Upper lobe of left lung (tissue), 6 donors: ENCODE results near the gene ARHGEF39. TPM values are rescaled to one million over a fixed set of nuclear protein-coding genes. Genes with fewer than 3 reads are reported as not detected.

Source experiments
- ATAC-seq, 2 donors: fragments of 200-7000 bp; cut with Tn5 transposase; one replicate each; pipeline ENCODE4 v1.9.1; 2022; ENCODE audit warnings: mild to moderate bottlenecking in 2 of 2, moderate library complexity in 2 of 2; ENCODE audit not compliant: low FRiP score in 2 of 2
- DNase-seq, 2 donors: peaks; one replicate each; pipeline ENCODE4 v3.0.0-alpha.2; 2019 to 2020
- H3K27ac ChIP-seq, 4 donors: fragments of 200-600 bp; sonication (generic); one replicate each; pipeline ENCODE4 v1.5.1; 2016 to 2019
- H3K27me3 ChIP-seq, 4 donors: fragments of 200-600 bp; sonication (generic); one replicate each; pipeline ENCODE4 v1.5.1; 2017 to 2019
- H3K36me3 ChIP-seq, 4 donors: fragments of 200-600 bp; sonication (generic); one replicate each; pipeline ENCODE4 v1.5.1; 2016 to 2019
- H3K4me1 ChIP-seq, 4 donors: fragments of 200-600 bp; sonication (generic); one replicate each; pipeline ENCODE4 v1.5.1; 2018 to 2019
- H3K4me3 ChIP-seq, 4 donors: fragments of 200-600 bp; sonication (generic); one replicate each; pipeline ENCODE4 v1.5.1; 2017 to 2019; ENCODE audit warnings: mild to moderate bottlenecking in 2 of 4, moderate library complexity in 1 of 4
- H3K9me3 ChIP-seq, 4 donors: fragments of 200-600 bp; sonication (generic); one replicate each; pipeline ENCODE4 v1.5.1; 2018 to 2019
- EP300 ChIP-seq, 4 donors: sonication (generic); formaldehyde crosslinking; IDR thresholded peaks; one replicate each; pipeline ENCODE4 v1.5.1; 2017; ENCODE audit warnings: antibody characterized with exemption in 4 of 4, control low read depth in 2 of 4
- POLR2A ChIP-seq, 4 donors: fragments of 450-650 bp; IDR thresholded peaks; one replicate each; pipeline ENCODE4 v1.5.1; 2016 to 2017; ENCODE audit warnings: antibody characterized with exemption in 4 of 4, mild to moderate bottlenecking in 2 of 4
- POLR2AphosphoS5 ChIP-seq, 2 donors: sonication (generic); formaldehyde crosslinking; IDR thresholded peaks; one replicate each; pipeline ENCODE4 v1.5.1; 2017; ENCODE audit warnings: antibody characterized with exemption in 2 of 2
- WGBS, 2 donors: methylation state at CpG; one replicate each; pipeline ENCODE4 v1.1.5; 2017 to 2018; 5-methylcytosine and 5-hydroxymethylcytosine counted together
- total RNA-seq, 6 donors: library from RNA; depleted of rRNA in 4 of 6; stranded (reverse); fragments of >200 nt in 4 of 6; gene quantifications; one replicate each; pipeline versions ENCODE4 v1.1.0 to v1.2.1, GENCODE V29; 2016 to 2021
- TF ChIP-seq, protein P1 (sequence below), 6 experiments: fragments of 450-650 bp in 4 of 6; fragments of 200-600 bp in 2 of 6; sonication (generic) in 2 of 6; IDR thresholded peaks; one replicate each; pipeline ENCODE4 v1.5.1; 2016 to 2019; ENCODE audit warnings: antibody characterized with exemption in 6 of 6
- donor health status: DM: no; HTN: no; CAD: no; lungs with moderate emphysema.
- donor health status: DM: no; HTN: yes; CAD: no; lungs with severe emphysema.

Gene ARHGEF39
- total RNA-seq, 6 donors from 2014 or later = 0.30 to 1.1 (median 0.37) TPM; not detected in 1

DNA sequence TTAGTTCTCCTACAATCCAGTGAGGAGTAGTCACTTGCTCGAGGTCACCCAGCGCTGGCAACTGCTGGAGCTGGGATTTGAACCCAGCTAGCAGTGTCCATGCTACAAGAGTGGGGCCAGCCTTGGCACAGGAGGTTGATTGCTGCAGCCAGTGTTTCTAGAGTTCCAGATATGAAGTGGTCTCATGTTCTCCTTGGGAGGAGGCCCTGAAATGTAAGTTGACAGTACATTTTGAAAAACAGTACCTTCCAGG is 6.1 kb downstream of the ARHGEF39 start:
- H3K4me1 ChIP-seq = peaks cover 16 to 47% (median 29%) of the 10 kb centered on the region in 4 donors
- H3K27ac ChIP-seq = peak overlapping the region; percentile 97 to 99 (median 98)
- peak overlapping the region; percentile 68 to 97 (median 88) for H3K4me3 ChIP-seq
- TF ChIP-seq EP300 (IDR thresholded peaks at IDR 0.05) (no peak), POLR2AphosphoS5 (IDR thresholded peaks at IDR 0.05) (no peak), POLR2A (IDR thresholded peaks at IDR 0.05) (no peak)
- TF ChIP-seq, protein P1, sequence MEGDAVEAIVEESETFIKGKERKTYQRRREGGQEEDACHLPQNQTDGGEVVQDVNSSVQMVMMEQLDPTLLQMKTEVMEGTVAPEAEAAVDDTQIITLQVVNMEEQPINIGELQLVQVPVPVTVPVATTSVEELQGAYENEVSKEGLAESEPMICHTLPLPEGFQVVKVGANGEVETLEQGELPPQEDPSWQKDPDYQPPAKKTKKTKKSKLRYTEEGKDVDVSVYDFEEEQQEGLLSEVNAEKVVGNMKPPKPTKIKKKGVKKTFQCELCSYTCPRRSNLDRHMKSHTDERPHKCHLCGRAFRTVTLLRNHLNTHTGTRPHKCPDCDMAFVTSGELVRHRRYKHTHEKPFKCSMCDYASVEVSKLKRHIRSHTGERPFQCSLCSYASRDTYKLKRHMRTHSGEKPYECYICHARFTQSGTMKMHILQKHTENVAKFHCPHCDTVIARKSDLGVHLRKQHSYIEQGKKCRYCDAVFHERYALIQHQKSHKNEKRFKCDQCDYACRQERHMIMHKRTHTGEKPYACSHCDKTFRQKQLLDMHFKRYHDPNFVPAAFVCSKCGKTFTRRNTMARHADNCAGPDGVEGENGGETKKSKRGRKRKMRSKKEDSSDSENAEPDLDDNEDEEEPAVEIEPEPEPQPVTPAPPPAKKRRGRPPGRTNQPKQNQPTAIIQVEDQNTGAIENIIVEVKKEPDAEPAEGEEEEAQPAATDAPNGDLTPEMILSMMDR (IDR thresholded peaks at IDR 0.05) = no peak
- 0 to 4% methylated on average over 2 of the region's 2 CpGs for WGBS, 2 donors
- no peak for DNase-seq
- H3K36me3 ChIP-seq = peaks cover 0 to 26% (median 12%) of the 10 kb centered on the region in 4 donors
- H3K27me3 ChIP-seq = no peaks in the 10 kb centered on the region
- no peaks in the 10 kb centered on the region for H3K9me3 ChIP-seq
- peak in 1 of 2 donors; percentile 1 for ATAC-seq

DNA sequence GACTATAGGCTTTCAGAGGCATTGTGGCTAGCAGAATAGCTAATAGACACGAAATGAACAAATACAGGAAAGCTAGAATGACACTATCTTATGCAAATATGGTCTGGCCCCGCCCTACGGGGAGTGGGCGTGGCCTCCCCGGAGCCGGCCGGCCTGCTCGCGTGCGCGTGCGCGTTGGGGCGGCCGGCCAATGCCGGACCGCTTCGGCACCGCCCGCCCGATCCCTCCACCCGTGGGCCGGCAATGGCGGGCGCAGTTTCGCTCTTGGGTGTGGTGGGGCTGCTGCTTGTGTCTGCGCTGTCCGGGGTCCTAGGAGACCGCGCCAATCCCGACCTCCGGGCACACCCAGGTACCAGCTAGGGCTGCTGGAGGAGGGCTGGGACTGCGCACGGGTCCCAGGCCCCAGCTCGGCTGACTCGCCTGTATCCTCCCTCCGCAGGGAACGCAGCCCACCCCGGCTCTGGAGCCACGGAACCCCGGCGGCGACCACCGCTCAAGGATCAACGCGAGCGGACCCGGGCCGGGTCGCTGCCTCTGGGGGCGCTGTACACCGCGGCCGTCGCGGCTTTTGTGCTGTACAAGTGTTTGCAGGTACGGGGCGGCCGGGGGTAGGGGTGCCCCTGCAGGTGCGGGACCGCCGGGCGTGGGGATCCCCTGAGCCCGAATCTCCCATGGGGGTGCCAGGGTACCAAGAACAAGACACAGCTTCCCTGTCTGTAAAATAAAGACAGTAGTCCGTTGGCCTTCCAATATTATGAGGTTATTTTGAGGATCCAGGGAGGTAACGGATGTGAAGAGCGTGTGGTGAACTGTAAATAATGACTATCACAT is 6.6 kb downstream of the ARHGEF39 start, which contains the start of gene CCDC107:
Gene CCDC107 (plus strand): TSS at position 156 of the 831 bp plus-strand sequence. CDS start 88 bp downstream, at position 244.
- DNase-seq (peak; percentile 84 to 97), ATAC-seq (peak; percentile 95)
- no peaks in the 10 kb centered on the region for H3K27me3 ChIP-seq
- peak within 1 kb of the TSS; percentile 97 to 99 (median 98) for H3K27ac ChIP-seq
- WGBS, 2 donors = 0 to 1% methylated on average over 19 to 61 of the region's 67 CpGs
- peaks cover 0 to 26% (median 12%) of the 10 kb centered on the region in 4 donors for H3K36me3 ChIP-seq
- peaks cover 16 to 48% (median 29%) of the 10 kb centered on the region in 4 donors for H3K4me1 ChIP-seq
- H3K4me3 ChIP-seq = peak within 1 kb of the TSS; percentile 68 to 97 (median 88)
- no peaks in the 10 kb centered on the region for H3K9me3 ChIP-seq
- TF ChIP-seq POLR2AphosphoS5 (IDR thresholded peaks at IDR 0.05) (peak; percentile 84 to 88), POLR2A (IDR thresholded peaks at IDR 0.05) (peak in 3 of 4 donors; percentile 88 to 97 (median 94)), EP300 (IDR thresholded peaks at IDR 0.05) (peak in 1 of 4 donors; percentile 1)
- TF ChIP-seq, protein P1 (IDR thresholded peaks at IDR 0.05) = peak; percentile 46 to 86 (median 73)

DNA sequence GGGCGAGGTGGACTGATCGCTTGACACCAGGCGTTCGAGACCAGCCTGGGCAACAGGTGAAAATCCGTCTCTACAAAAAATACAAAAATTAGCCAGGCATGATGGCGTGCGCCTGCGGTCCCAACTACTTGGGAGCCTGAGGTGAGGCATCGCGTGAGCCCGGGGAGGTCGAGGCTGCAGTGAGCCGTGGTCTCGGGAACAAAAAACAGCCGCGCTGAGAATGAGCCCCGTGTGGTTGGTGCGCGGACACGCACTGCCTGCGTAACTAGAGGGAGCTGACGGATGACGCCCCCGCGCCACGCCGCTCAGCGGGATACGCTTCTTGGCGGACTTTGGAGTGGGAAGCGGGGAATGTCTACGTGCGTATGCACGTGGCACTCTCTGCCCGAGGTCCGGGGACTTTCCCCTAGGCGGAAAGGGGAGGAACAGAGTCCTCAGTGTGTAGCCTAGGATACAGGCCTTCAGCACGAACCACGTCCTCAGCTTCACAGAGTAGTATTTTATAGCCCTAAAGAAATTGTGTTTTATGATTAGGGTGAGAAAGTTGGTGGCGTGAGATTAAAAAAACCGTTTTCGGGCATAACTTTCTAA is 7.4 kb downstream of the ARHGEF39 start, which contains the start of gene RMRP:
Gene RMRP (minus strand): TSS at position 474 of the 591 bp plus-strand sequence.
- peak in 2 of 4 donors; percentile 55 to 94 for TF ChIP-seq EP300 (IDR thresholded peaks at IDR 0.05)
- peak; percentile 93 to 95 for TF ChIP-seq POLR2AphosphoS5 (IDR thresholded peaks at IDR 0.05)
- TF ChIP-seq POLR2A (IDR thresholded peaks at IDR 0.05) = peak in 2 of 4 donors; percentile 46 to 50
- TF ChIP-seq, protein P1 (IDR thresholded peaks at IDR 0.05) = peak in 5 of 6 experiments; percentile 31 to 90 (median 68)
- Histone ChIP-seq H3K4me3 (peak within 1 kb of the TSS; percentile 68 to 97 (median 88)), H3K36me3 (peaks cover 0 to 26% (median 12%) of the 10 kb centered on the region in 4 donors), H3K27me3 (no peaks in the 10 kb centered on the region), H3K27ac (peak within 1 kb of the TSS; percentile 97 to 99 (median 98)), H3K9me3 (no peaks in the 10 kb centered on the region), H3K4me1 (peaks cover 20 to 55% (median 34%) of the 10 kb centered on the region in 4 donors)
- DNase-seq = peak; percentile 97 to 98
- WGBS, 2 donors = 0 to 2% methylated on average over 38 to 42 of the region's 42 CpGs
- ATAC-seq = peak; percentile 97 to 98

DNA sequence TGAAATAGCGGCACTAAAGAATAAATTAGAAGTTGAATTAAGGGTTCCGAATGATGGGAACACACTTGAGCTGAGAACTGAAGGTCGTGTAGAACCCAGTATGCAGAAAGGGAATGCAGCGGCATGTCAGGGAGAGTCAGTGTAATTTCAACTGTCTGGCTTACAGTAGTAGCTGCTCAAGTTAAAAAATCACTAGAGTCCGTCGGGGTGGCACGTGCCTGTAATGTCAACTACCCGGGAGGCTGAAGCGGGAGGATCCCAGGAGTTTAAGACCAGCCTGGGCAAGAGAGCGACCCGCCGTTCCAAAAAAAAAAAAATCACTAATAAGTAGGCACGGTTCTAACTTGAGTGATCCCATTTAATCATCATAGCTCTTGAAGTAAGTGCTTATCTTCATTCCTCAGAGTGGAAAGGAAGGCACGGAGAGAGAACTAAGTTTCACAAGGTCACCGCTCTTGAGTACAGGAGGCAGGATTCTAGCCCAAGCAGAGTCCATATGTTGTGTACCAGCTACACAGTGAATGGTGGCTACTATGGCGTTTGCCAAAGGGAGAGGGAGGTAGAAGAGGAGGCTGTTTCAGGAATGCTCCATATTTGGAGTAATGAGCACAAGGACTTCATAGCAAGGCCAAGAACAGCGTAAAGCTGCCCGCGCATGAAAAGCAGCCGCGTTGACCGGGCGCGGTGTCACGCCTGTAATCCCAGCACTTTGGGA is 8.0 kb downstream of the ARHGEF39 start:
- peak overlapping the region; percentile 97 to 99 (median 98) for H3K27ac ChIP-seq
- no peaks in the 10 kb centered on the region for H3K27me3 ChIP-seq
- ATAC-seq (peak; percentile 32 to 42), DNase-seq (peak in 1 of 2 donors; percentile 36)
- TF ChIP-seq POLR2AphosphoS5 (IDR thresholded peaks at IDR 0.05) = peak in 1 of 2 donors; percentile 6
- TF ChIP-seq EP300 (IDR thresholded peaks at IDR 0.05) = no peak
- H3K4me3 ChIP-seq = peak overlapping the region in 3 of 4 donors; percentile 68 to 90 (median 86)
- 30 to 36% methylated on average over 24 to 25 of the region's 25 CpGs for WGBS, 2 donors
- H3K36me3 ChIP-seq = peaks cover 0 to 22% (median 12%) of the 10 kb centered on the region in 4 donors
- H3K9me3 ChIP-seq = no peaks in the 10 kb centered on the region
- H3K4me1 ChIP-seq = peaks cover 22 to 54% (median 35%) of the 10 kb centered on the region in 4 donors
